MM.1S (cell line): ENCODE data around the gene ZNF804B.
A peak's percentile ranks its signal among the peaks of the same experiment; 100 is the strongest.

ENCODE experiments used
- CTCF ChIP-seq: fragments of 300-600 bp; sonication (generic); IDR thresholded peaks from 2 replicates; pipeline ENCODE4 v1.5.1; 2016; ENCODE audit warnings: antibody characterized with exemption, low read length, mixed read lengths
- EZH2 ChIP-seq: fragments of 300-600 bp; sonication (generic); optimal IDR thresholded peaks from 2 replicates; pipeline ENCODE3; 2017; ENCODE audit warnings: low read depth, mild to moderate bottlenecking, antibody characterized with exemption, low read length, mixed read lengths

- peak; percentile 62 for TF ChIP-seq CTCF
- TF ChIP-seq EZH2: no peak
Observed at GRCh38 chr7:88835147-88835728, 75.7 kb downstream of the ZNF804B start.
